ENCODE data around the gene MPIG6B.

GRCh38 chr6:31715022-31715958 lies 7.9 kb upstream of the MPIG6B start, which contains the start of gene LY6G6D:
- TF ChIP-seq EZH2 (IDR thresholded peaks at IDR 0.05; ENCODE audit: low read length, missing control alignments) = no peak
- no peak for TF ChIP-seq CTCF (conservative IDR thresholded peaks at IDR 0.05 in 1 of 2, IDR thresholded peaks at IDR 0.05 in 1 of 2; ENCODE audit: low read depth in 1 of 2, low read length in 2 of 2)
